Midbrain (tissue), 1 donor: ENCODE results near the gene EI24.
"Not testable (repeated sequence)": the region's sequence is repeated elsewhere in the genome, so short reads cannot be mapped to it uniquely, and the experiment has no call there.

Source experiments
- DNase-seq: peaks from one replicate; lab custom pipeline; 2025; lab: John Stamatoyannopoulos, UW

EI24 gene

GRCh38 chr11:125568970-125569914 is at the start of gene EI24:
EI24 (plus strand) TSS chr11:125569477; CDS start chr11:125572528, 3,051 bp downstream.
- peak; percentile 94 for DNase-seq

DNA sequence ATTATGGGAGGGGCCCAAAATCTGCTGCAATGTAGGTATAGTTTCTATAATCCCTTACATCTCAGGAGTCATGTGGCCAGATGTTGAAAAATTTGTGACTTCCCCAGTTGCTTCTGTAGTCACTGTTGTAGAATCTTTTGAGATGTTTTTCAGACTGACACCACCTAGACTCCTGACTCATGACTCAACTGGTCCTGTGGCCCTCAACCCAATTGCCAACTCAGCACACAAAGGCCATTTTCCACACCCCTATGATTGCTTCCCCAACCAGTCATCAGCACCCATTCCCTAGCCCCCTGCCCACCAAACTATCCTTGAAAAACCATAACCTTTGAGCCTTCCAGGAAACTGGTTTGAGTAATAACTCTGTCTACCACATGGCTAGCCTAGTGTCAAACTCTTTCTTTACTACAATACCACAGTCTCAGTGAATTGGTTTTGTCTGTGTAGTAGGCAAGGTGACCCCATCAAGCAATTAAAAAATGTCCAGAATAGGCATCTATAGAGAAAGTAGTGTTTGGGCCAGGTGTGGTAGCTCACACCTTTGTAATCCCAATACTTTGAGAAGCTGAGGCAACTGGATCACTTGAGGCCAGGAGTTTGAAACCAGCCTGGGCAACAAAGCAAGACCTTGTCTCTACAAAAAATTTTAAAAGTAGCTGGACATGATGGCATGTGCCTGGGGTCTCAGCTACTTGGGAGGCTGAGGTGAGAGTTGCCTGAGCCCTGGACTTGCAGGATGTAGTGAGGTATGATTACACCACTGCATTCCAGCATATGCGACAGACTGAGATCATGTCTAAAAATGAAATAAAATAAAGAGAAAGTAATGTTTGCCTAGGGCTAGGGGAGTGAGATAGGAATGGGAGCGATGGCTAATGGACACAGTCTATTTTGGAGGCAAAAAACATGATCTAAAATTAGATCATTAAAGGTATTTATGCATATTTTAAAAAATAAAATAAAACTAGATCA is 49.1 kb upstream of the EI24 start:
- DNase-seq = no peak

DNA sequence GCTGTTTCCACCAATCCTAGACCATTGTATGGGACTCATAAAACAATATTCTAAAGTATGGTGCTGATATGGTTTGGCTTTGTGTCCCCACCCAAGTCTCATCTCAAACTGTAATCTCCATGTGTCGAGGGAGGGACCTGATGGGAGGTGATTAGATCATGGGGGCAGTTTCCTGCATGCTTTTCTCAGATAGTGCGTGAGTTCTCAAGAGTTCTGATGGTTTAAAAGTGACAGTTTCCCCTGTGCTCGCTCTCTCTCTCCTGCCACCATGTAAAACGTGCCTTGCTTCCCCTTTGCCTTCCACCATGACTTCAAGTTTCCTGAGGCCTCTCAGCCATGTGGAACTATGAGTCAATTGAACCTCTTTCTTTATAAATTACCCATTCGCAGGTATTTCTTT is 44.0 kb upstream of the EI24 start:
- no peak for DNase-seq

- DNase-seq = no peak
These were observed 36.6 kb upstream of the EI24 start for GRCh38 chr11:125532668-125533067.

DNA sequence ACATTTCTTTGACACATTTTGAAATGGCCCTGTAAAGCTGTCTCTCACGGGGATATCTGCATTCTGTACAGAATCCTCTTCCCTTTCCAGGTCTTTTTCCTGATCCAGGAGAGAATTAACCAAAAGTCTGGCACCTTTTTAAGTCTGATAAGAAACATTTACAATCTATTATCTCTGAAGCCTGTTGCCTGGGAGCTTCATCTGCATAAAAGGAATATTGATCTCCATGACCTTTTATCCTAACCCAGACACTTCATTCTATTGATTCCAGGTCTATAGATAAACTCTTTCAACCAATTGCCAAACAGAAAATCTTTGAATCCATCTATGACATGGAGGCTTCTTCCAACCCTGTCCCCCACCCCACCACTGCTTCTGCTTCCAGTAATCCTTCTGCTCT is 33.7 kb upstream of the EI24 start:
- no peak for DNase-seq

DNA sequence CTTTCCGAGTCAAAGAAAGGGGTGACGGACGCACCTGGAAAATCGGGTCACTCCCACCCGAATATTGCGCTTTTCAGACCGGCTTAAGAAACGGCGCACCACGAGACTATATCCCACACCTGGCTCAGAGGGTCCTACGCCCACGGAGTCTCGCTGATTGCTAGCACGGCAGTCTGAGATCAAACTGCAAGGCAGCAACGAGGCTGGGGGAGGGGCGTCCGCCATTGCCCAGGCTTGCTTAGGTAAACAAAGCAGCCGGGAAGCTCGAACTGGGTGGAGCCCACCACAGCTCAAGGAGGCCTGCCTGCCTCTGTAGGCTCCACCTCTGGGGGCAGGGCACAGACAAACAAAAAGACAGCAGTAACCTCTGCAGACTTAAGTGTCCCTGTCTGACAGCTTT is 32.4 kb upstream of the EI24 start:
- not testable (repeated sequence) for DNase-seq

DNA sequence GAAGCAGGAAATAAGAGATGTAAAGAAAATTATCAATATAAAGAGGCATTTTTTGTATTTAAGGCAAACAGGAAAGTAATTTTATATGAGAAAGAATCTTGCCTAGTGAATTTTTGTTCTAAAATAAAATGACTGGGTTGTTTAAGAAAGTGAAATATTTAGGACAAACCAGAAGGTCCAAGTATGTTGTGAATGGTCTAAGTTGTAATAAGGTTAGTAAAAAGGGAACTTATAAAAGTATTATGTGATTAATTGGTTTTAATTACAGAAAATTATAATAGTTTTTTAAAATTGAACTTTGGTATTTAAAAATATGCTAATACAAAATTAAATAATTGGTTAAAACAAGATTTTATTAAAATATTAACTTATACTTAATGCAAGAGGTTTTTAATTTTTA is 26.6 kb upstream of the EI24 start:
- DNase-seq = no peak

GRCh38 chr11:125550780-125551179 is 18.5 kb upstream of the EI24 start:
- no peak for DNase-seq

- no peak for DNase-seq
These were observed 17.4 kb upstream of the EI24 start for GRCh38 chr11:125551835-125552342.

GRCh38 chr11:125552927-125553326 is 16.4 kb upstream of the EI24 start:
- no peak for DNase-seq

- no peak for DNase-seq
These were observed 15.9 kb upstream of the EI24 start for GRCh38 chr11:125553357-125553756.

DNA sequence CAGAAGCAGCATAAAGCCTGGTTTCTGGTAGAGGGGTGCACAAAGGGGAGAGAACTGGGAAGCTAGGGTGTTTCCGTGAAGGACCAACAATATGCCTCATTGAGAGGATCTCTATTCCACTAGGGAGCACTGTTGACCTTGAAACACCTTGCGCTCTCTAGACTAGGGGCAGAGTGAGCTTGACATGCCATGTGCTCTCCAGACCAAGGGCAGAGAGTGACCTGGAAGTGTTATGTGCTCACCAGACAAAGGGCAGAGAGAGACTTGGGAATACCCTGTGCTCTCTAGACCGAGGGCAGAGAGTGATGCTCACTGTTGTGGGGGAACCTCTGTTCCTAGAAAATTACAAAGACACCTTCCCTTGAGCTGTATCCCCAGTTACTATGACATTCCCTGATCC is 15.2 kb upstream of the EI24 start:
- no peak for DNase-seq

GRCh38 chr11:125559888-125560287 is 9.4 kb upstream of the EI24 start:
- DNase-seq = no peak

DNA sequence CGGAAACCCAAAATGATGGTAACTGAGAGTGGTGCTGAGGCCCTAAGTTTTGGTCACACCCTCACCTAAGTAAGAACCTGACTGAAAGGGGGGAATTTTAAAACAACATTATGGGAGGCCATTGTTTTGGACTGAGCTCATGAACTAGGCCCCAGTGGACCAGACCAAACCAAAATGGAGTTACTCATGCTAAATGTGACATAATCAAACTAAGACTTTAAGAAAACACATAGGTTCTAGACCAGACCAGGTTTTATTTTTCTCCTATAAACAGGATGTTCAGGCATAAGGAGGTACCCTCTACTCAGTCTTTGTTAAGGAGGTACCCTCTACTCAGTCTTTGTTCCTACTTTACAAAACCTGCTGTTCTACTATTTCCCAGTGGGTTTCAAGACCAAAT is 7.4 kb upstream of the EI24 start:
- DNase-seq = no peak

- no peak for DNase-seq
These were observed 6.8 kb upstream of the EI24 start for GRCh38 chr11:125562430-125562829.

- no peak for DNase-seq
These were observed 4.9 kb upstream of the EI24 start for GRCh38 chr11:125564357-125564756.

- no peak for DNase-seq
These were observed 3.0 kb upstream of the EI24 start for GRCh38 chr11:125566235-125566634.

DNA sequence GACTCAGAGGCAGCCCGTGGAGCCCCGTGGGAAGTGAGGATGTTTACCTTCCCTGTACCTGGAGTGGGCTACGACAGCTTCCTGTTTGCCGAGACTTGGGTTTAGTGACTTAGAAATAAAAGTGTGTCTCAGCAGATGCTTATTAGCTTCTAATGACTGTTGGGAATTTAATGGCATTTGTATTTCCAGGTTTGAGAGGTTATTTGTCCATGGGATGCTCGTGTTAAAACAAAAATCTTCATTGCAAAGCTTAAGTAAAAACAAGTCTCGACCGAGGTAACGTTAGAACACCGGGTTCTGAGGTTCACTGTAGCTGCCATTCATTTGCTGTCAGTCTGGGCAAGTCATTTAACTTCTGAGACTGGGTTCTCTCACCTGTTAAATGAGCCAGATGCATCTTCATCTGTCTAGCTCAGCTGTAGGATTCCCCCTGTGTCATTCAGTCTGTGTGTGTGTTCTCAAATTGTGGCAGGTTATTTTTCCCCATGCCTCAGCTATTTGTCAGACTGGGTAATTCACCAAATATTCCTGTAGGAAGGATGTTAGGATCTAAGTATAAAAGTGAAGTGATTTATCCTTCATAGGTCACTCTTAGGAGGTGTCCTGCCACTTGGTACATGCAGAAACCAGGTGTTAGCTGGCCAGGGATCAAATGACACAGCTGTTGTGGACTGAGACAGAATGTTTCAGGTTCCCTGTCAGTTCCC is 791 bp downstream of the EI24 start:
- no peak for DNase-seq

- no peak for DNase-seq
These were observed 1.7 kb downstream of the EI24 start for GRCh38 chr11:125570952-125571351.

DNA sequence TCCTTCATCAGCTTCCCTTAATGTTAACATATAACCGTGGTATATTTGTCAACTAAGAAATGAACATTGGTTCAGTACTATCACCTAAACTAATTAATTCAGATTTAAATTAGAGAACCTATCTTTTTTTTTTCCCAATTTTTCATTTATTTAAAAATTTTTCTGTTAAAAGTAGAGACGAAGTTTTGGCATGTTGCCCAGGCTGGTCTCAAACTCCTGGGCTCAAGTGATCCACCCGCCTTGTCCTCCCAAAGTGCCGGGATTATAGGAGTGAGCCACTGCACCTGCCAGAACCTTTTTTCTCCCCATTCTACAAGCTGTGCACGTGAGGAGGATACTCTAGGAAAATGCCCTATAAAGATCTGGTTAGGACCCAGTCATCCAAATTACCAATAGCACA is 3.6 kb downstream of the EI24 start:
- no peak for DNase-seq

DNA sequence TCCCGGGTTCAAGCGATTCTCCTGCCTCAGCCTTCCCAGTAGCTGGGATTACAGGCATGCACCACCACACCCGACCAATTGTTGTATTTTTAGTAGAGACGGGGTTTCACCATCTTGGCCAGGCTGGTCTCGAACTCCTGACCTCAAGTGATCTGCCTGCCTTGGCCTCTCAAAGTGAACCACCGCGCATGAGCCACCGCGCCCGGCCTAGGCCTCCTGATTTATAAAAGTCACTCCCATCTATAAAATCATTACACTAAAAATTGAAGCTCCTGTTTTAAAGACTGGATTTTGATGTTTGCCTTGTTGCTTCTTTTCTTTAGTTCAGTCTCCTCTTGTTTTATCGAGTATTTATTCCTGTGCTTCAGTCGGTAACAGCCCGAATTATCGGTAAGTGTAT is 7.9 kb downstream of the EI24 start:
- DNase-seq = not testable (repeated sequence)

DNA sequence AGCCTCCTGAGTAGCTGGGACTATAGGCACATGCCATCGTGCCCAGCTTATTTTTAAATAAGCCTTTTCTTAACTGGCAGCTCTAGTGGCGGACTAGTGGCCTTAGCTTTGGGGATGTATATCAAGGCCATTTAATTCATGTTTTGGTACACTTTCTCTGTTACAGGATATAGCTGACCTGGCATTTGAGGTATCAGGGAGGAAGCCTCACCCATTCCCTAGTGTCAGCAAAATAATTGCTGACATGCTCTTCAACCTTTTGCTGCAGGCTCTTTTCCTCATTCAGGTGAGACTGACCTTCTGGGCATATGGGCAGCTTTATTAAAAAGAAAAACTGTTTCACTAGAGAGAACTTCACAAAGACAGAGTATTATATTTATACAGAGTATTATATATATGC is 9.5 kb downstream of the EI24 start:
- no peak for DNase-seq
